Kidney (tissue), 14 donors: ENCODE data around the gene SPAG6. TPM values are rescaled to one million over a fixed set of nuclear protein-coding genes. Genes with fewer than 3 reads are reported as not detected.

Experiments used
- DNase-seq, 5 donors: peaks; one replicate each; pipeline ENCODE4 v3.0.0-alpha.2; 2013 to 2020
- FAIRE-seq: peaks from 2 replicates; lab custom pipeline; 2012; peaks lifted over from hg19 to GRCh38; lab: Jason Lieb, UNC
- H3K27ac ChIP-seq, 2 donors: one replicate each; pipeline ENCODE4 v1.7.0; 2013; ENCODE audit warnings: low read depth in 2 of 2, low read length in 2 of 2, inconsistent platforms in 1 of 2
- H3K27me3 ChIP-seq: one replicate; pipeline ENCODE4 v1.7.1; 2013; ENCODE audit warnings: low read length, inconsistent platforms; ENCODE audit not compliant: control insufficient read depth, insufficient read depth
- H3K36me3 ChIP-seq, 3 donors: one replicate each; pipeline versions ENCODE4 v1.7.0 to v1.7.1; 2013; ENCODE audit warnings: low read length in 3 of 3, control low read depth in 1 of 3, inconsistent platforms in 1 of 3; ENCODE audit not compliant: insufficient read depth in 3 of 3, control insufficient read depth in 2 of 3
- H3K4me1 ChIP-seq, 3 donors: one replicate each; pipeline versions ENCODE4 v1.7.0 to v1.7.1; 2013; ENCODE audit warnings: low read length in 3 of 3, inconsistent platforms in 1 of 3, low read depth in 1 of 3; ENCODE audit not compliant: control insufficient read depth in 2 of 3, insufficient read depth in 2 of 3
- H3K4me3 ChIP-seq, 3 donors: one replicate each; pipeline versions ENCODE4 v1.7.0 to v1.8.1; 2013; ENCODE audit warnings: low read length in 3 of 3, control low read depth in 1 of 3, inconsistent platforms in 1 of 3
- H3K9ac ChIP-seq, 3 donors: one replicate each; pipeline versions ENCODE4 v1.7.0 to v1.7.1; 2013; ENCODE audit warnings: low read length in 3 of 3, control low read depth in 1 of 3, inconsistent platforms in 1 of 3
- H3K9me3 ChIP-seq, 3 donors: one replicate each; pipeline versions ENCODE4 v1.7.0 to v1.7.1; 2013; ENCODE audit warnings: low read length in 3 of 3, control low read depth in 1 of 3, inconsistent platforms in 1 of 3; ENCODE audit not compliant: control insufficient read depth in 2 of 3, insufficient read depth in 1 of 3
- CTCF ChIP-seq: IDR thresholded peaks from 3 replicates; pipeline ENCODE4 v1.5.1; 2012; ENCODE audit warnings: mild to moderate bottlenecking, moderate library complexity, borderline replicate concordance; ENCODE audit not compliant: insufficient read depth; ENCODE audit errors: extremely low read depth
- intact Hi-C: fragments of 100-400 bp; cut with DNase I; formaldehyde crosslinking; loops from one replicate; pipeline ENCODE4 v1.11.1; 2022
- polyA plus RNA-seq: library from polyadenylated mRNA; stranded (reverse); fragments of 350-450 nt; fragmentation: Illumina TruSeq; extraction: RNeasy Lipid Tissue Mini Kit (QIAGEN cat#74804); gene quantifications from one replicate; pipeline ENCODE4 v1.2.3, GENCODE V29; 2014; ENCODE audit warnings: low read depth, low replicate concordance; ENCODE audit not compliant: insufficient read depth
- total RNA-seq: library from RNA; stranded (reverse); fragmentation: NEBNext Ultra II Directional; extraction: Animal tissue kit (Norgen Biotek cat#: 25700); gene quantifications from one replicate; pipeline ENCODE4 v1.2.1, GENCODE V29; 2021
- donor health status: control.
- donor health status: control.
- donor health status: control.
- donor health status: control.
- donor health status: control.
- donor health status: DM: yes; HTN: yes; CAD: no.
- donor health status: Normal renal cell carcinoma (clear cell type).

SPAG6 gene
- total and polyA plus RNA-seq, 2 donors from 2014 or later: 0.30 to 8.4 TPM

- intact Hi-C loops: no loop called here
- no peak overlapping the region for H3K9ac ChIP-seq
- no peaks in the 10 kb centered on the region for H3K27me3 ChIP-seq
- H3K27ac ChIP-seq: no peak overlapping the region
- peaks cover 0 to 3% (median 0%) of the 10 kb centered on the region in 3 donors for H3K9me3 ChIP-seq
- H3K4me3 ChIP-seq: no peak overlapping the region
- H3K4me1 ChIP-seq: no peaks in the 10 kb centered on the region
- no peak for TF ChIP-seq CTCF
- DNase-seq (no peak), FAIRE-seq (no peak)
- no peaks in the 10 kb centered on the region for H3K36me3 ChIP-seq
Measured at GRCh38 chr10:22456486-22456885, 111.2 kb downstream of the SPAG6 start.

- Histone ChIP-seq H3K9me3 (no peaks in the 10 kb centered on the region), H3K27ac (no peak overlapping the region), H3K4me3 (no peak overlapping the region), H3K4me1 (no peaks in the 10 kb centered on the region), H3K36me3 (no peaks in the 10 kb centered on the region), H3K9ac (no peak overlapping the region), H3K27me3 (no peaks in the 10 kb centered on the region)
- intact Hi-C loops: no loop called here
- FAIRE-seq (no peak), DNase-seq (no peak)
- TF ChIP-seq CTCF: no peak
Measured at GRCh38 chr10:22458272-22459038, 113.2 kb downstream of the SPAG6 start.

GRCh38 chr10:22459496-22459895 is 114.2 kb downstream of the SPAG6 start:
- Histone ChIP-seq H3K4me3 (no peak overlapping the region), H3K9me3 (no peaks in the 10 kb centered on the region), H3K36me3 (no peaks in the 10 kb centered on the region), H3K27me3 (no peaks in the 10 kb centered on the region), H3K27ac (no peak overlapping the region), H3K9ac (no peak overlapping the region), H3K4me1 (no peaks in the 10 kb centered on the region)
- TF ChIP-seq CTCF: no peak
- FAIRE-seq (no peak), DNase-seq (no peak)
- intact Hi-C loops: no loop called here
